HK-2 (cell line): ENCODE measurements around the gene THAP4.
A peak's percentile ranks its signal among the peaks of the same experiment; 100 is the strongest.

Source experiments
- DNase-seq: peaks from one replicate; pipeline ENCODE4 v3.0.0-alpha.2; 2018; ENCODE audit not compliant: unreplicated experiment

Gene THAP4

GRCh38 chr2:241640165-241640795 lies 3.3 kb upstream of the THAP4 start:
- no peak for DNase-seq

DNA sequence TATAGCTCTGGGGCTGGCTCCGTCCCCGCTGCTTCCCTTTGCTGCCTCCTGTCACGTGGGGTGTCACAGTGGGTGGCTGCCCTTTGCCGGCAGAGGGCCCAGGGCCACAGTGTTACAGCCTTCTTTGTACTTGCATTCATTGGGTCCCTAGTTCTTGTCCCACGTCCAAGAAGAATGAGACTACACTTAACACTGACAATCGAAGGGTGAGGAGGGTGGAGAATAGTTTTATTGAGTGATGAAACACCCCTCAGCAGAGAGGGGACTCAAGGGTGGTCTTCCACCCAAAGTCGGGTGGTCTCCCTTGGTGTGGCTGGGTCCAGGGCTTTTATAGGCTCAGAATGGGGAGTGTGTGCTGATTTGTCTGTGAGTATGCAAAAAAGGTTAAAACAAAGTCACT lies 2.4 kb upstream of the THAP4 start:
- DNase-seq: no peak

DNA sequence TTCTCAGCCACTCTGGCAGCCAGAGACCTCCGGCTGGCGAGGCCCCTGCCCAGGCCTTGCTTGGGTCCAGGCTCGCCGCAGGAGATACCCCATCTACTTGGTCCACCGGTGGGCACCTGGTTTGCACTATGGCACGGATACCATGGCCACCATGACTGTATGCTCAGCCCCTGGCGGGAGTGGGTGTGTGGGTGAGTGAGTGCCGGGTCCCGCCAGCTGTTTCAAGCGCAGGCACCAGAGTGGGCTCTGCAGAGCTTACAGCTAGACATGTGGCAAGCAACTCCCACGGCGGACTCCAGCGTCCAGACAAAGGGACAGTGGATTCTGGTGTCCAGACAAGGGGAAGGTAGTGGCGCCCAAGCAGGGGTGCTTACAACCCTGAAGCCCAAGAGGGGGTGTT lies 2.0 kb upstream of the THAP4 start:
- no peak for DNase-seq

- DNase-seq: no peak
These were observed 1.1 kb upstream of the THAP4 start for GRCh38 chr2:241637795-241638660.

- DNase-seq: peak; percentile 55
These were observed 558 bp downstream of the THAP4 start for GRCh38 chr2:241636182-241637017.

GRCh38 chr2:241635756-241636155 lies 1.2 kb downstream of the THAP4 start:
- no peak for DNase-seq

- no peak for DNase-seq
These were observed 3.4 kb downstream of the THAP4 start for GRCh38 chr2:241633561-241633960.

GRCh38 chr2:241632478-241633325 lies 4.3 kb downstream of the THAP4 start:
- no peak for DNase-seq

- DNase-seq: no peak
These were observed 7.1 kb downstream of the THAP4 start for GRCh38 chr2:241629762-241630435.

DNA sequence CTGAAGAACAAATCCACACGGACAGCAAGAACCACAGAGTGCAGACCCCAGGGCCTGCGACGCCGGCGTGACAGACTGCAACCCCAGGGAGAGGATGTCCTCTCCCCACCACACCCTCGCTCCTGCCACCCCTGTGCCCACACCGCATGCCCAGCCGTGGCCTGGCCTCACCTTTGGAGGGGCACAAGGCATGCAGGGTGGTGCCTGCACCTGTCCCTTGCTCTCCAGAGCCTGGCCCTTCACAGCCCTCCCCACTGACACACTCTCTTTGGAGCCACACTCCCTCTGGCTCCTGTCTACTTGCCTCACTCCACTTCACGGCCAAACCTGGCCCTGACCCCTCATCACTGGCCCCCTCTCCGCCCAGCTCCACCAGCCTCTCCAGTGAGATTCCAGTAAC lies 9.3 kb downstream of the THAP4 start:
- no peak for DNase-seq

GRCh38 chr2:241620419-241620769 lies 16.6 kb downstream of the THAP4 start:
- DNase-seq: peak; percentile 14

- DNase-seq: no peak
These were observed 17.1 kb downstream of the THAP4 start for GRCh38 chr2:241619597-241620418.

DNA sequence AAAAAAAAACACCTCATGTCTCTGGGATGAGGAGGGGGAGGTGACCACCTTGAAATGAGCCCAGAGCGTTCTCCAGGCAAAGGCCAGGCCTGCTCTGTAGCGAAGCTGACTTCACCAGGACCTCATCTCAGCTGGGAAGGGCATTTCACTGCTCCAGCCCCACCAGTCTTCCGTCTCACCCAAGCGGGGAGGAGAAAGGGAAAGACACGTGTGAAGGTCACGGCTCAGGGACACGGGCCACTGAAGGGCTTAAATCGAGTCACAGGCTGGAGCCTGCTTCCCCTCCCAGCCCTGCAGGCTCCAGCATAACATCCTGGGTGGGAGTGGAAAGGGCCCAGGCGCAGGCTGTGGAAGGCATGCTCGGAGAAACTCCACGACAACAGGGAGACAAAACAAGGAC lies 18.1 kb downstream of the THAP4 start:
- no peak for DNase-seq

- DNase-seq: no peak
These were observed 18.6 kb downstream of the THAP4 start for GRCh38 chr2:241618296-241618805.

GRCh38 chr2:241617431-241618154 lies 19.4 kb downstream of the THAP4 start:
- DNase-seq: peak; percentile 27

DNA sequence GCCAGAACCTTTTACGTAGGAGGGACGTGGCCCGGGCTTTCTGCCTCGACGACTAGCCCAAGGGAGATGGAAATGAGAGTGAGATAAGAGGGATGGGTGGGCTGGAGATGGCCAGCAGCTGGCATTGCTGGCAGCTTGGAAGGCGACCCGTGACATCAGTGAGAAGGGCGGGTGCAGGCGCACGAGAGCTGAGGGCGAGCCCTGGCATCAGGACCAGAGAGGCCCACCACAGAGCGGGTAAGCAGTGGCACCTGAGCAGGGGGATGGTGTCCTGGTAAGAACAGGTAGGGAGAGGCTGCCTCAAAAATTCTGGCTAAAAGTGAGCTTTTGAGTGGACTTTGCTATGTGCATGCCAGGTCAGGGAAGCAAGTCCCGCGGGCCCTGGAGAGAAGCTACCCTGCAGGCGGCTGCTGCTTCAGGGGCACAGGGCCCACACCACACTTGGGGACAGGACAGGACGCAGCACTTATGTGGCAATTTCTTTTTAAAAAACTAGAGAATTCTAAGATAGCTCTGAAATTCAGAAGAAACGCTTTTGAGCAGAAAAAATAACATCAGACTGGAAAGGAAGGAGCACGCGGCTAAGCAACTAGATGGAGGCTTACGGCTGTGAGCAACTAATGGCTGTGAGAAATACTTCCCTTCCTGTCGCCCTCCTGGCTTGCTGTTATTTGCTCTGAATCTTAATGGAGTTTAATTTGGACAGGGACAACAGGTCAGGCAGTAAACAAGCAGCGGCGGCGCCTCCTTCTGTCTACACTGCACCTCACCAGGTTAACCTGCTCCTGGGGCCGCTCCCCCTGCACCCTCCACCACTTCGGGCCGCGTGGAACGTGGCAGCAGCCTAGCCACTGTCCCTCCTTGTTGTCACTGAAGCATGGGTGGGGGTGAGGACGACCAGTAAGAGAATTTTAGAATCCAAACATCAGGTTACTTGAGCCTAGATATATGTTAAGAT lies 20.5 kb downstream of the THAP4 start:
- DNase-seq: no peak

DNA sequence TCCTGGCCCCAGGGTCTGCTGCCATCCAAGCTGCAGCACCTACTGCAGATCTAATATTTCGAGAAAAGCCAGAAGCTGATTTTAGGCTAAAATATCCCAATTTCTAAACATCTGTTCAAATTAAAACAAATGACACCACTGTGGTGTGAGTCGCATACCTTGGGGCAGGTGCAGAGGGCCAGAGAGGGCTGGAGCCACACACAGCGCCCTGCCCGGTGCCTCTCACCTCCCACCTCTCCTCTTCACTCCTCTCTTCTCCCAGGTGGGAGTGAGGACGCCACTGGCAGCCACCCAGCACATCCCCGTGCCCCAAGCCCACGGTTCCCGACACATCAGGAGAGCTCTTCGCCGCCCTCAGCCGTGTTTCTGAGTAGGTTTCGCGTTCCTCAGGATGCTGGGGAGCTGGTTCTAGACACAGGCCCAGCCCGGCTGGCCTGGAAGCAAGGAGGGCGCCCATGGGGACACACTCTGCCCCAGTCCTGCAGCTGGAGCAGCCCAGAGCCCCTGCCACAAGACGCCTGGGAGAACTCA lies 21.4 kb downstream of the THAP4 start:
- no peak for DNase-seq

GRCh38 chr2:241615041-241615440 lies 21.9 kb downstream of the THAP4 start:
- no peak for DNase-seq
